Bone marrow (tissue), 2 donors: Measurements from ENCODE around the gene MTURN.

ENCODE experiments used
- DNase-seq, 2 donors: peaks; one replicate each; lab custom pipeline; 2025; lab: John Stamatoyannopoulos, UW

The MTURN gene

DNA sequence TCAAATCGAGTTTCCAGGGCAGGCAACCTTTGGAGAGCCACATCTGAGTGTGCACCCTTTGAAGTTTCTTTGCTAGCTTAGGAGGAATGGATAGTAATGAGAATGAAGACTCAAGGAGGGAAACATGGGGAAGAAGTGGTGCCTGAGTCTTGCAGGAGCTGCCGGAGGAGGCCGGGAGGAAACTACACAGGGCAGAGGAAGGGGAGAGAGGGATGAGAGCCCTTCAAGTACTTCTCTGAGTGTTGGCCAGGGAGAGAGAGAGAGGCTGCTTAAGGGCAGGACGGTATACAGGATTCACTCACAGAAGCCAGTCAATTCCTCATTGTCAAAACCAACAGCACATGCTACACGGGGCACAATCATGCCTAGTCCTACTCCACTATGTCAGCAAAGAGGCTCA lies 75.2 kb downstream of the MTURN start:
- DNase-seq = no peak
